GM21423 (cell line): ENCODE results near the gene RAB31.
"Not testable (repeated sequence)": the region's sequence is repeated elsewhere in the genome, so short reads cannot be mapped to it uniquely, and the experiment has no call there.

Experiments used
- ATAC-seq: cut with Tn5 transposase; IDR thresholded peaks from one replicate; pipeline ENCODE4 v1.9.1; 2021; ENCODE audit warnings: mild to moderate bottlenecking, moderate library complexity; ENCODE audit not compliant: unreplicated experiment

The RAB31 gene

GRCh38 chr18:9756271-9756932 is 48.3 kb downstream of the RAB31 start:
- no peak for ATAC-seq

GRCh38 chr18:9756933-9757470 is 48.9 kb downstream of the RAB31 start:
- ATAC-seq, result no peak

GRCh38 chr18:9757827-9758621 is 49.9 kb downstream of the RAB31 start:
- ATAC-seq, result no peak

- ATAC-seq, result no peak
Measured at GRCh38 chr18:9758624-9759075, 50.5 kb downstream of the RAB31 start.

GRCh38 chr18:9760641-9761040 is 52.5 kb downstream of the RAB31 start:
- no peak for ATAC-seq

- no peak for ATAC-seq
Measured at GRCh38 chr18:9762526-9762925, 54.4 kb downstream of the RAB31 start.

GRCh38 chr18:9763157-9763556 is 55.1 kb downstream of the RAB31 start:
- no peak for ATAC-seq

- ATAC-seq, result no peak
Measured at GRCh38 chr18:9764011-9764481, 55.9 kb downstream of the RAB31 start.

- no peak for ATAC-seq
Measured at GRCh38 chr18:9765501-9765900, 57.4 kb downstream of the RAB31 start.

GRCh38 chr18:9766076-9766481 is 58.0 kb downstream of the RAB31 start:
- no peak for ATAC-seq

- ATAC-seq, result no peak
Measured at GRCh38 chr18:9766740-9767139, 58.6 kb downstream of the RAB31 start.

- not testable (repeated sequence) for ATAC-seq
Measured at GRCh38 chr18:9768071-9768691, 60.1 kb downstream of the RAB31 start.

GRCh38 chr18:9770111-9770510 is 62.0 kb downstream of the RAB31 start:
- ATAC-seq, result not testable (repeated sequence)

- peak; percentile 64 for ATAC-seq
Measured at GRCh38 chr18:9771261-9771976, 63.3 kb downstream of the RAB31 start.

GRCh38 chr18:9771977-9772660 is 64.0 kb downstream of the RAB31 start:
- no peak for ATAC-seq

GRCh38 chr18:9772847-9773677 is 65.0 kb downstream of the RAB31 start:
- ATAC-seq, result no peak

GRCh38 chr18:9774150-9774549 is 66.0 kb downstream of the RAB31 start:
- no peak for ATAC-seq

GRCh38 chr18:9775178-9775577 is 67.1 kb downstream of the RAB31 start:
- ATAC-seq, result no peak

GRCh38 chr18:9779630-9780029 is 71.5 kb downstream of the RAB31 start:
- no peak for ATAC-seq
